Thyroid gland (tissue), 4 donors: ENCODE results near the gene DUSP10.

Experiments used
- CTCF ChIP-seq, 6 experiments: fragments of 200-600 bp in 3 of 6; fragments of 450-650 bp in 3 of 6; sonication (generic) in 3 of 6; IDR thresholded peaks; one replicate each; pipeline ENCODE4 v1.5.1; 2016 to 2019; ENCODE audit warnings: antibody characterized with exemption in 6 of 6, mild to moderate bottlenecking in 2 of 6, inconsistent platforms in 1 of 6, moderate library complexity in 1 of 6
- POLR2A ChIP-seq, 2 donors: fragments of 450-650 bp; IDR thresholded peaks; one replicate each; pipeline ENCODE4 v1.6.1; 2017; ENCODE audit warnings: antibody characterized with exemption in 2 of 2, mild to moderate bottlenecking in 2 of 2, moderate library complexity in 1 of 2

- no peak for TF ChIP-seq POLR2A (IDR thresholded peaks at IDR 0.05)
- TF ChIP-seq CTCF (IDR thresholded peaks at IDR 0.05) = no peak
Measured at GRCh38 chr1:221758455-221758854, 16.6 kb upstream of the DUSP10 start.
